HepG2 (cell line): ENCODE measurements around the gene FANCE. TPM values are rescaled to one million over a fixed set of nuclear protein-coding genes. Genes with fewer than 3 reads are reported as not detected.

Experiments used
- ATF7 ChIP-seq, 2 experiments: fragments of 450-650 bp in 1 of 2; sonication (generic) in 1 of 2; formaldehyde crosslinking in 1 of 2; IDR thresholded peaks; 2 replicates each; pipeline versions ENCODE4 v1.4.0 to v1.6.1; 2016 to 2020; ENCODE audit warnings: antibody characterized with exemption in 1 of 2, mild to moderate bottlenecking in 1 of 2, missing genetic modification reagents in 1 of 2
- ATRX ChIP-seq: sonication (generic); formaldehyde crosslinking; IDR thresholded peaks from 2 replicates; pipeline ENCODE4 v1.4.0; 2020; ENCODE audit warnings: missing genetic modification reagents, borderline replicate concordance
- CC2D1A ChIP-seq: sonication (generic); formaldehyde crosslinking; IDR thresholded peaks from 2 replicates; pipeline ENCODE4 v1.8.1; 2023; ENCODE audit warnings: mild to moderate bottlenecking, missing genetic modification reagents
- CEBPB ChIP-seq: IDR thresholded peaks from 2 replicates; pipeline ENCODE4 v1.6.1; 2011; ENCODE audit warnings: low read depth, low read length, improper control_type of control experiment, borderline replicate concordance
- CREB1 ChIP-seq, 2 experiments: fragments of 450-650 bp in 1 of 2; IDR thresholded peaks; 2 replicates each; pipeline ENCODE4 v1.6.1; 2016 to 2017; ENCODE audit warnings: control low read depth in 1 of 2, mild to moderate bottlenecking in 1 of 2, missing compliant biosample characterization in 1 of 2, missing genetic modification characterization in 1 of 2
- FOSL1 ChIP-seq: sonication (generic); formaldehyde crosslinking; IDR thresholded peaks from 2 replicates; pipeline ENCODE4 v1.9.0; 2021; ENCODE audit warnings: missing genetic modification reagents, borderline replicate concordance
- FOXC1 ChIP-seq: sonication (generic); formaldehyde crosslinking; IDR thresholded peaks from 2 replicates; pipeline ENCODE4 v1.8.0; 2022; ENCODE audit warnings: mild to moderate bottlenecking, missing genetic modification reagents, borderline replicate concordance
- GFI1 ChIP-seq: sonication (generic); formaldehyde crosslinking; IDR thresholded peaks from 2 replicates; pipeline ENCODE4 v1.5.0; 2020; ENCODE audit warnings: missing genetic modification reagents, mild to moderate bottlenecking, borderline replicate concordance
- IRX3 ChIP-seq: sonication (generic); formaldehyde crosslinking; IDR thresholded peaks from 2 replicates; pipeline ENCODE4 v1.8.1; 2023; ENCODE audit warnings: mild to moderate bottlenecking, low read depth, missing genetic modification reagents, borderline replicate concordance
- JUN ChIP-seq: sonication (generic); formaldehyde crosslinking; IDR thresholded peaks from 2 replicates; pipeline ENCODE4 v1.4.0; 2020; ENCODE audit warnings: mild to moderate bottlenecking, missing genetic modification reagents
- KLF15 ChIP-seq: sonication (generic); formaldehyde crosslinking; IDR thresholded peaks from 2 replicates; pipeline ENCODE4 v1.8.1; 2023; ENCODE audit warnings: borderline replicate concordance, mild to moderate bottlenecking, inconsistent platforms, missing genetic modification reagents, mixed read lengths
- KMT2A ChIP-seq: sonication (generic); formaldehyde crosslinking; IDR thresholded peaks from 2 replicates; pipeline ENCODE4 v1.4.0; 2020; ENCODE audit warnings: missing genetic modification reagents
- NFIB ChIP-seq: sonication (generic); formaldehyde crosslinking; IDR thresholded peaks from 2 replicates; pipeline ENCODE4 v1.9.0; 2021; ENCODE audit warnings: missing genetic modification reagents, mild to moderate bottlenecking, borderline replicate concordance
- POGK ChIP-seq: sonication (generic); formaldehyde crosslinking; conservative IDR thresholded peaks from 2 replicates; pipeline ENCODE4 v1.8.0; 2022; ENCODE audit warnings: mild to moderate bottlenecking, moderate library complexity, missing genetic modification reagents
- TAF1 ChIP-seq: sonication (generic); formaldehyde crosslinking; IDR thresholded peaks from 2 replicates; pipeline ENCODE4 v1.4.0; 2020; ENCODE audit warnings: missing genetic modification reagents
- ZBTB1 ChIP-seq: sonication (generic); formaldehyde crosslinking; IDR thresholded peaks from 2 replicates; pipeline ENCODE4 v1.4.0; 2020; ENCODE audit warnings: missing genetic modification reagents, borderline replicate concordance
- ZBTB38 ChIP-seq: sonication (generic); formaldehyde crosslinking; IDR thresholded peaks from 2 replicates; pipeline ENCODE4 v1.5.1; 2020; ENCODE audit warnings: mild to moderate bottlenecking, missing genetic modification reagents
- ZFP41 ChIP-seq: sonication (generic); formaldehyde crosslinking; IDR thresholded peaks from 2 replicates; pipeline ENCODE4 v1.4.0; 2020; ENCODE audit warnings: mild to moderate bottlenecking, missing genetic modification reagents, borderline replicate concordance
- ZFP82 ChIP-seq: sonication (generic); formaldehyde crosslinking; IDR thresholded peaks from 2 replicates; pipeline ENCODE4 v1.5.1; 2020; ENCODE audit warnings: mild to moderate bottlenecking, missing genetic modification reagents, borderline replicate concordance
- ZNF569 ChIP-seq: sonication (generic); formaldehyde crosslinking; IDR thresholded peaks from 2 replicates; pipeline ENCODE4 v1.5.0; 2020; ENCODE audit warnings: mild to moderate bottlenecking, missing genetic modification reagents, moderate library complexity, borderline replicate concordance
- ZNF674 ChIP-seq: sonication (generic); formaldehyde crosslinking; IDR thresholded peaks from 2 replicates; pipeline ENCODE4 v1.5.0; 2020; ENCODE audit warnings: low read depth, mild to moderate bottlenecking, missing genetic modification reagents
- ZNF879 ChIP-seq: sonication (generic); formaldehyde crosslinking; IDR thresholded peaks from 2 replicates; pipeline ENCODE4 v1.8.1; 2023; ENCODE audit warnings: missing genetic modification reagents
- polyA plus RNA-seq, 8 experiments: library from polyadenylated mRNA; depleted of rRNA in 3 of 8; stranded (reverse) in 7 of 8; unstranded in 1 of 8; fragments of >200 nt; fragmentation: Illumina TruSeq in 4 of 8; extraction: Trizol in 4 of 8; gene quantifications; 2 replicates each; pipeline versions ENCODE4 v1.2.1 to v1.2.3, GENCODE V29; 2011 to 2016; ENCODE audit warnings: low read depth in 4 of 8, missing spikeins in 1 of 8, mixed read lengths in 1 of 8; ENCODE audit not compliant: insufficient read depth in 1 of 8
- total RNA-seq, 5 experiments: library from RNA; depleted of rRNA; stranded (reverse); fragments of >200 nt; fragmentation: Illumina TruSeq; extraction: Trizol; gene quantifications; 2 replicates each; pipeline ENCODE4 v1.2.3, GENCODE V29; 2016; ENCODE audit warnings: low read depth in 1 of 5
- TF ChIP-seq, protein P1 (sequence below): sonication (generic); formaldehyde crosslinking; IDR thresholded peaks from 2 replicates; pipeline ENCODE4 v1.9.0; 2021; ENCODE audit warnings: missing genetic modification reagents, borderline replicate concordance

FANCE gene
- total and polyA plus RNA-seq, 2 of the 13 experiments (the other 11 are each of a cell fraction or from before 2014, with no cell fraction given), result 7.1 to 11.2 TPM

DNA sequence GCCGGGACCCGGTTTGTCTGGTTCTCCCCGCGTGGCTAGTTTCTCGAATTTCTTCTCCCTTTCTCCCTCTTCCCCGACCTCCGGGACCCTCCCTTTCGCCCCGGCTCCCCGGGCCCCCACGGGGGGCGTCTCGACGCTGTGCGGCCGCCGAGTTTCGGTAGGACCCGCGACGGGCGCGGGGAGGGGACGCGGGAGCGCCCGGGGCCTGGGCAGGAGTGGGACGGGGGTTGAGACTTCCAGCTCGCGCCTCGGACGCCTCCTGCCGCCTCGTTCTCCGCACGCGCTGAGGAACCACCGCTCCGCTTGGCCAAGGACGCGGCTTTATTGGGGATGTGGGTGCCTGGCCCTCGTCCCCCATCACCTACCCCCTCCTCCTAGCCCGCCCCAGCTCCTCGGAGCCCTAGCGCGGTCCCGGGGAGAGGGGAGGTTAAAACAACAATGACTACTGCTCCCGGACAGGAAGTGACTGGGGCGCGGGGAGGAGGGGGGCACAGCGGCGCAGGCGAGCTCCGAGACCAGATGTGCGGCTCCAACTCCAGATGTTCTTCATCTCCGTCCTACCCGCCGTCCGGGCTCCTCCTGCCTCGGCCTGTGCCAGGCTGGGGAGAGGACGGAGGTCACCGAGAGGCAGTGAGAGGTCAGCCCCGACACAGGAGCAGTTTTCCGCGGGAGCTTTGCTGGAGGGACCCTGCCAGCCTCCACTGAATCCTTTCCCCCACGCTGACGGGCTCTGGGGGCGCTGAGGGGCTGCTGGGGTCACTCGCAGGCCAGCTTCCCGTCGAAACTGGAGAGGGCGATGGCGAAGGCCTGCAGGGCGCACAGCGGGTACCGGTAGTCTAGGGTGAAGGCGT is 45.7 kb downstream of the FANCE start (continued):
- TF ChIP-seq, protein P1, sequence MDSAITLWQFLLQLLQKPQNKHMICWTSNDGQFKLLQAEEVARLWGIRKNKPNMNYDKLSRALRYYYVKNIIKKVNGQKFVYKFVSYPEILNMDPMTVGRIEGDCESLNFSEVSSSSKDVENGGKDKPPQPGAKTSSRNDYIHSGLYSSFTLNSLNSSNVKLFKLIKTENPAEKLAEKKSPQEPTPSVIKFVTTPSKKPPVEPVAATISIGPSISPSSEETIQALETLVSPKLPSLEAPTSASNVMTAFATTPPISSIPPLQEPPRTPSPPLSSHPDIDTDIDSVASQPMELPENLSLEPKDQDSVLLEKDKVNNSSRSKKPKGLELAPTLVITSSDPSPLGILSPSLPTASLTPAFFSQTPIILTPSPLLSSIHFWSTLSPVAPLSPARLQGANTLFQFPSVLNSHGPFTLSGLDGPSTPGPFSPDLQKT, result no peak
- TF ChIP-seq TAF1 (CRISPR knock-in tag) (peak; percentile 31; the same call in 1 of the 2 replicates), ZFP41 (peak; percentile 90; the same call in 1 of the 2 replicates), ZNF879 (CRISPR knock-in tag) (peak; percentile 97), KMT2A (peak; percentile 42; the same call in 1 of the 2 replicates), KLF15 (peak; percentile 76; the same call in 1 of the 2 replicates), IRX3 (CRISPR knock-in tag) (peak; percentile 71; the same call in 1 of the 2 replicates), ZNF674 (CRISPR knock-in tag) (peak; percentile 80; the same call in 1 of the 2 replicates), ZBTB1 (CRISPR knock-in tag) (no peak), NFIB (CRISPR knock-in tag) (0 out of 2 replicates have a peak, but pooled peaks have one; percentile 83), ZFP82 (CRISPR knock-in tag) (peak; percentile 91; the same call in 1 of the 2 replicates), ATRX (CRISPR knock-in tag) (no peak), ZBTB38 (CRISPR knock-in tag) (peak; percentile 78), JUN (CRISPR knock-in tag) (no peak), ATF7 (IDR thresholded peaks at IDR 0.05) (no peak), ATF7 (CRISPR knock-in tag; IDR thresholded peaks at IDR 0.05) (peak; percentile 57; the same call in 1 of the 2 replicates), CREB1 (IDR thresholded peaks at IDR 0.05) (no peak), CREB1 (CRISPR knock-in tag; IDR thresholded peaks at IDR 0.05) (no peak), CC2D1A (CRISPR knock-in tag) (no peak), FOSL1 (CRISPR knock-in tag) (no peak), POGK (CRISPR knock-in tag) (peak; percentile 83; the same call in 1 of the 2 replicates), CEBPB (no peak), ZNF569 (CRISPR knock-in tag) (peak; percentile 55; the same call in 1 of the 2 replicates), GFI1 (CRISPR knock-in tag) (0 out of 2 replicates have a peak, but pooled peaks have one; percentile 51), FOXC1 (CRISPR knock-in tag) (peak; percentile 97; the same call in 1 of the 2 replicates)
